GM18873 (cell line): ENCODE measurements around the gene IFNL3.
"Not testable (repeated sequence)": the region's sequence is repeated elsewhere in the genome, so short reads cannot be mapped to it uniquely, and the experiment has no call there.

Source experiments
- ATAC-seq: cut with Tn5 transposase; IDR thresholded peaks from one replicate; pipeline ENCODE4 v1.9.1; 2021; ENCODE audit warnings: mild to moderate bottlenecking, moderate library complexity, moderate number of reproducible peaks; ENCODE audit not compliant: unreplicated experiment, low FRiP score

IFNL3 gene

DNA sequence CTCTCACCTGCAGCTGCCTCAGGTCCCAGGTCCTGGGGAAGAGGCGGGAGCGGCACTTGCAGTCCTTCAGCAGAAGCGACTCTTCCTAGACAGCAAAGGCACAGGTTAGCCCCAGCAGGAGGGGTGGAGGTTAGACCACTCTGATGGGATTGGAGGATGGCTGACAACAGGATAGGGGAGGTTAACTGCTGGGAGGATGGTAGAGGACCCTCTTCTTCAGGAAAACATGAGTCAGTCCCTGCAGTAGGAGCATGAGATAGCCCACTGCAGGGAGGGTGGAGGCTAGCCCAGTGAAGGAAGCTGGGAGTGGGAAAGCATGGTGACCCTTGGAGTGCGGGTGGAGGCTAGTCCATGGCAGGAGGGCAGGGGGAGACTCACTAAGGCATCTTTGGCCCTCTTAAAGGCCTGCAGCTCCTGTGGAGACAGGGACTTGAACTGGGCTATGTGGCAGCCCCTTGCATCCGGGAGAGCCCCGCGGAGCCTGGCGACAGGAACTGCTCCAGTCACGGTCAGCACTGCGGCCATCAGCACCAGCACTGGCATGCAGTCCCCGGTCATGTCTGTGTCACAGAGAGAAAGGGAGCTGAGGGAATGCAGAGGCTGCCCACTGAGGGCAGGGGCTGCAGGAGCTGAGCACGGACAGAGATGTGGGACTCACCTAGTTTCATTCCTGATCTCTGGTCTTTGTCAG is at the start of gene IFNL3:
Gene IFNL3, minus strand, starts transcription at position 597 of the 691 bp plus-strand sequence. Its CDS starts 39 bp downstream, at position 558.
- not testable (repeated sequence) for ATAC-seq

DNA sequence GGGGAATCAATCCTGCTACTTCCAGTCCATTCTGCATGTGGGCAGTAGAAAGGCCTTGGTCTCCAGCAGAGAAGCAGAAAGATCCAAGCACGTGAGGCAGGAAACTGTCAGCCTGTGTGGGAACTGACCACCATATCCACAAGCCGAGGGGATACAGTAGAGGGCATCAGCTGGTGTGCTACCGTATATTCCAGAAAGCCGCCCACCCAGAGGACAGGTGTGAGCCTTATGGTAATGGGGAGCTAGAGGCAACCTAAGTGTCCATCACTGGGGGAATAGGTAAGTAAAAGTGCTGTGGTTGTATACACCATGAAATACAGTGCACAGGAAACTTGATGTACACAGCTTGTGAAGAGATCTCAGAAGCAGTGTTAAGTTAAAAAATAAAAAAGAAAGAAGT is 48.6 kb upstream of the IFNL3 start:
- no peak for ATAC-seq

DNA sequence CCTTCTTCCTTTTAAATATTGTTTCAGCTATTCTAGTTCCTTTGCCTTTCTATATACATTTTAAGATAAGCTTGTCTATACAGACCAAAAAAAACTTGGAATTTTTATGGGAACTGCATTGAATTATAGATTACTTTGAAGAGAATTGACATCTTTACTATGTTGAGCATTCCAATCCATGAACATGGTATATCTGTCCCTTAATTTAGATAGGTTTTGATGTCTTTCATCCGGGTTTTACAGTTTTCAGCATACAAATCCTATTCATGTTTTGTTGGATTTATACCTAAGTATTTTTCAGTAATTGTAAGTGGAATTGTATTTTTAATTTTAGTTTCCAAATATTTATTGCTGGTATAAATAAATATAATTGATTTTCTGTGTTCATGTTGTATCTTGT is 39.2 kb upstream of the IFNL3 start:
- no peak for ATAC-seq

DNA sequence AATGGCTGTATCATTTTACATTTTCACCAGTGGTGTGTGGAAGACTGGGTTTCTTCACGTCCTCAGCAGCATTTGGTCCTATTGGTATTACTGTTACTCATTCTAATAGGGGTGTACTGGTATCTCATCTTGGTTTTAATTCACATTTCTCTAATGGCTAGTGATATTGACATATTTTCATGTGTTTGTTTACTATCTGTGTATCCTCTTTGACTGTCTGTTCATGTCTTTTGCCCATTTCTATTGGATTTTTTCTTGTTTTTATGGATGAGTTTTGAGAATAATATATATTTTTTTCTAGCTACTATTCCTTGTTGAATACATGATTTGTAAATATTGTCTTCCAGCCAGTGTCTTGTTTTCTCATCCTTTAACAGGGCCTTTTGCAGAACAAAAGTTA is 37.2 kb upstream of the IFNL3 start:
- ATAC-seq = no peak

- ATAC-seq = no peak
Observed at GRCh38 chr19:39277598-39277997, 32.8 kb upstream of the IFNL3 start.

DNA sequence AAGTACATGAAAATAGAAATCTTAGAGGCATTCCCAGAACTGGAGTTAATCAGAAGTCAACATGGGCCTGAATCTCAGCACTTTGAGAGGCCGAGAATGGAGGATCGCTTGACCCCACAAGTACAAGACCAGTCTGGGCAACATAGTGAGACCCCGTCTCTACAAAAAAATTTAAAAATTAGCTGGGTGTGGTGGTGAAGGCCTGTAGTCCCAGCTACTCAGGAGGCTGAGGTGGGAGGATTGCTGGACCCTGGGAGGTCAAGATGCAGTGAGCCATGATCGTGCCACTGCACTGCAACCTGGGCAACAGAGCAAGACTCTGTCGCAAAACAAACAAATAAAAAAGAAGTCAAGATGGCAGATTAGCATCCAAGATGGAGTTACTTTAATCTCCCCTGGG is 31.9 kb upstream of the IFNL3 start:
- no peak for ATAC-seq

- ATAC-seq = no peak
Observed at GRCh38 chr19:39275578-39275977, 30.8 kb upstream of the IFNL3 start.

DNA sequence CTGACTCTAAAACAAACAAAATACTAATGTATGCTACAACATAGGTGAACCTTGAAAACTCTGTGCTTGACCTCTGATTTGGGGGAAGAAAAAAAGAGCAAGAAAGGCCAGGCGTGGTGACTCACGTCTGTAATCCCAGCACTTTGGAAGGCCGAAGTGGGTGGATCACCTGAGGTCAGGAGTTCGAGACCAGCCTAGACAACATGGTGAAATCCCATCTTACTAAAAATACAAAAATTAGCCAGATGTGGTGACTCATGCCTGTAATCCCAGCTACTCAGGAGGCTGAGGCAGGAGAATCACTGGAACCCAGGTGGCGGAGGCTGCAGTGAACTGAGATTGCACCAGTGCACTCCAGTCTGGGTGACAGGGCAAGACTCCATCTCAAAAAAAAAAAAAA is 29.1 kb upstream of the IFNL3 start:
- not testable (repeated sequence) for ATAC-seq

DNA sequence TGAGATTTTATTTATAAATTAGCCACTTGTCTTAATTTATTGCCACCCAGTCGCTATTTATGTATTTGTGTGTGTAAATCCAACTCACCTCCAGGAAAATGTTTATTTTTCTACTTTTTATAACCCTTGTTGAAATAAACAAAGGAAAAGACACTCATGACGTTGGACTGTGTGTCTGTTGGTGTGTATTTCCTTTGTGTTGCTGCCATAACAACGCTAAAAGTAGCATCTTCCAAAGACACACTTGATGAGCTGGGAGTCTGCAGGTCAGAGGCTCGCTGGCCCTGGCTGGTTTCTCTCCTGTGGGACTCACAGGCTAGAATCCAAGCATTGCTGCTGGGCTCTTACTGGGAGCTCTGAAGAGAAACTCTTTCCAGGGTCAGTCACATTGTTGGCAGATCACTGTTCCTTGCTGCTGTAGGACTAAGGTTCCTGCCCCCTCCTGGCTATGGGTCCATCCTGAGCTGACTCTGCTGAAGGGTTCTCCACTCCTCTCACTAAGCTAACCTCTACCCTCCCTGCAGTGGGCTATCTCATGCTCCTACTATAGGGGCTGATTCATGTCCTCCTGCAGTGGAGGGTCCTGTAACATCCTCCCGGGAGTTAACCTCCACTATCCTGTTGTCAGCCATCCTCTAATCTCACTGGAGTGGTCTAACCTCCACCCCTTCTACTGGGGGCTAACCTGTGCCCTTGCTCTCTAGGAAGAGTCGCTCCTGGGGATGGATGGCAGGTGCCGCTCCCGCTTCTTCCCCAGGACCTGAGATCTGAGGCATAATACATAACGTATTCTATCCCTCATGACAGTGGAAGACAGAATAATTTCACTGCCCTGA is 25.4 kb upstream of the IFNL3 start:
- ATAC-seq = no peak

- ATAC-seq = not testable (repeated sequence)
Observed at GRCh38 chr19:39269369-39269768, 24.6 kb upstream of the IFNL3 start.

DNA sequence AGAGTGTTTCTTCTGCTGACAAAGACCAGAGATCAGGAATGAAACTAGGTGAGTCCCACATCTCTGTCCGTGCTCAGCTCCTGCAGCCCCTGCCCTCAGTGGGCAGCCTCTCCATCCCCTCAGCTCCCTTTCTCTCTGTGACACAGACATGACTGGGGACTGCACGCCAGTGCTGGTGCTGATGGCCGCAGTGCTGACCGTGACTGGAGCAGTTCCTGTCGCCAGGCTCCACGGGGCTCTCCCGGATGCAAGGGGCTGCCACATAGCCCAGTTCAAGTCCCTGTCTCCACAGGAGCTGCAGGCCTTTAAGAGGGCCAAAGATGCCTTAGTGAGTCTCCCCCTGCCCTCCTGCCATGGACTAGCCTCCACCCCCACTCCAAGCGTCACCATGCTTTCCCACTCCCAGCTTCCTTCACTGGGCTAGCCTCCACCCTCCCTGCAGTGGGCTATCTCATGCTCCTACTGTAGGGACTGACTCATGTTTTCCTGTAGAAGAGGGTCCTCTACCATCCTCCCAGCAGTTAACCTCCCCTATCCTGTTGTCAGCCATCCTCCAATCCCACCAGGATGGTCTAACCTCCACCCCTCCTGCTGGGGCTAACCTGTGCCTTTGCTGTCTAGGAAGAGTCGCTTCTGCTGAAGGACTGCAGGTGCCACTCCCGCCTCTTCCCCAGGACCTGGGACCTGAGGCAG is 23.9 kb upstream of the IFNL3 start:
- ATAC-seq = not testable (repeated sequence)

DNA sequence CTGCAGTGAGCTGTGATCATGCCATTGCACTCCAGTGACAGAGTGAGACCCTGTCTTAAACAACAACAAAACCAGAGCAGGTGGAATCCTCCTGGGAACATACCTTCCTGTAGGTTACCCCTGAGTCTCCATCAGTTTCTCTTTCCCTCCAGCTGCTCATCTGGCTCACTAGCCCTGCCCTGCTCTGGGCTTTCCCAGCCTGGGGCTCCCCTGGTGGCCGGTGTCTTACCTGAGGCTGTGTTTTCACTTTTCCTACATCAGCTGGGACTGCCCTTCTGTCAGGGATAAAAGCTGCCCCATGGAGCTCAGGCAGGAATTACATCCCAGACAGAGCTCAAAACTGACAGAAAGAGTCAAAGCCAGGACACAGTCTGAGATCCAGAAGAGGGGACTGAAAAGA is 23.3 kb upstream of the IFNL3 start, which contains the start of gene IFNL2:
Gene IFNL2, plus strand, starts transcription at position 312 of the 400 bp plus-strand sequence. CDS start 173 bp downstream, outside the sequence.
- not testable (repeated sequence) for ATAC-seq

- ATAC-seq = no peak
Observed at GRCh38 chr19:39265321-39265916, 20.6 kb upstream of the IFNL3 start.

DNA sequence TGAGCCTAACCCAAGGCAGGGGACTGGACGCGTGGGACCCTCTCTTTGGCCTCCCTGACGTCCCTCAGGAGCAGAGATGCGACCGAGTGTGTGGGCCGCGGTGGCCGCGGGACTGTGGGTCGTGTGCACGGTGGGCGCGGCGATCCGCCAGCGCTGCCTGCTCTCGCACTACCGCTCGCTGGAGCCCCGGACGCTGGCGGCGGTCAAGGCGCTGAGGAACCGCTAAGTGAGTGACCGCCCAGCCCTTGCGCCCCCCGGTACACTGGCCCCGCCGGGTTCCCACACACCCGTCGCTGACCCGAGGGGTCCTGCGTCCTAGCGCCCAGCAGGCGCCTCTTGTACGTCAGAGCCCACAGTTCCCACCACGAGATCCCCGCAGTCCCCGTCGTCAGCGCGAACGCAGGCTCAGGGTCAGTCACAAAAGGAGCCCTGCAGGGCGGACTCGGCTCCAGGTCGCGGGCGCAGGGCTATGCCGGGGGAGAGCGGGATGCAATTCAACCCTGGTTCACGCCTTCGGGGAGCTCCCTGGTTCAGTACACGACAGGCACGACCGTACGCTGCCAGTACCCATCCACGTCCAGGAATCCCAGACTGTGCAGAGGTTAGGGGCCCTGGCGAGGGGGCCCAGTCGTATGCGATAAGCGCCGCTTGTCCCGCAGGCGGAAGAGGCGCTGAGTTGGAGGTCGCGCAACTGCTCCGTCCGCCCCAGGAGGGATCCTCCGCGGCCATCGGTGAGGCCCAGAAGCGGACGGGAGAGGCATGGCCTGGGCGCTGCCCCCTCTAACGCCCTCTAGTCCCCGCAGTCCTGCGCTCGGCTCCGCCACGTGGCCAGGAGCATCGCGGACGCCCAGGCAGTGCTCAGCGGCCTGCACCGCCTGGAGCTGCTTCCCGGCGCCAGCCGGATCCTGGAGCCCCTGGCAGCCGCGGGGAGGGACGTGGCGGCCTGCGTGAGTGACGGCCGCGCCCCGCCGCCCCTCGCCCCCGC is 19.8 kb upstream of the IFNL3 start:
- no peak for ATAC-seq

- no peak for ATAC-seq
Observed at GRCh38 chr19:39263912-39264305, 19.1 kb upstream of the IFNL3 start.

DNA sequence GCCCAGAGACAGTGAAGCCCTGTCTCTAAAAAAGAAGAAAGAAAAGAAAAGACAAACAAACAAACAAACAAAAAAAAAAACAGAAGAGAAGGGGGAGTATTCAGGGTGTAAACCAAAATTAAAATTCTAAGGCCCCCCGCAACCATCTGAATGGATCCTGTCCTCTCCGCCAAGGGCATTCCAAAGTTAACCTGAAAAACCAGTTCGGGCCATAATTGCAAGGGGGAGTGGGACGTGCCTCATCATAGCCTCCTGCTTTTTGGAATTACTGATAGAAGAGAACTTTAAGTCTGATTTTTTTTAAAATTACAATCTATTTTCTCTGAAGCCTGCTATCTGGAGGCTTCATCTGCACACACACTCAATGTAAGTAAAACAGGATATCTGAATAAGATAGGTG is 17.7 kb upstream of the IFNL3 start:
- ATAC-seq = no peak

- no peak for ATAC-seq
Observed at GRCh38 chr19:39261704-39262103, 16.9 kb upstream of the IFNL3 start.

DNA sequence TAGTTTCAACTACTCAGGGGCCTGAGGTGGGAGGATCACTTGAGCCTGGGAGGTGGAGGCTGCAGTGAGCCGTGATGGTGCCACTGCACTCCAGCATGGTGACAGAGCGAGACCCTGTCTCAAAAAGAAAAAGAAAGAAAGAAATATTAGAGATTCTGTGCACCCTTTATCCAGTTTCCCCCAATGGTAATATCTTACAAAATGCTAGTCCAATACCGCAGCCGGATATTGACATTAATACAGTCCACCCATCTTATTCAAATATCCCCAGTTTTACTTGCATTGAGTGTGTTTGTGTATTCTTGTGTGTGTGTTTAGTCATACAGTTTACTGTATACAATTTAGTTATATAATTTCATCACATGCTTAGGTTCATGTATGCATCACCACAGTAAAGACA is 12.4 kb upstream of the IFNL3 start:
- no peak for ATAC-seq

DNA sequence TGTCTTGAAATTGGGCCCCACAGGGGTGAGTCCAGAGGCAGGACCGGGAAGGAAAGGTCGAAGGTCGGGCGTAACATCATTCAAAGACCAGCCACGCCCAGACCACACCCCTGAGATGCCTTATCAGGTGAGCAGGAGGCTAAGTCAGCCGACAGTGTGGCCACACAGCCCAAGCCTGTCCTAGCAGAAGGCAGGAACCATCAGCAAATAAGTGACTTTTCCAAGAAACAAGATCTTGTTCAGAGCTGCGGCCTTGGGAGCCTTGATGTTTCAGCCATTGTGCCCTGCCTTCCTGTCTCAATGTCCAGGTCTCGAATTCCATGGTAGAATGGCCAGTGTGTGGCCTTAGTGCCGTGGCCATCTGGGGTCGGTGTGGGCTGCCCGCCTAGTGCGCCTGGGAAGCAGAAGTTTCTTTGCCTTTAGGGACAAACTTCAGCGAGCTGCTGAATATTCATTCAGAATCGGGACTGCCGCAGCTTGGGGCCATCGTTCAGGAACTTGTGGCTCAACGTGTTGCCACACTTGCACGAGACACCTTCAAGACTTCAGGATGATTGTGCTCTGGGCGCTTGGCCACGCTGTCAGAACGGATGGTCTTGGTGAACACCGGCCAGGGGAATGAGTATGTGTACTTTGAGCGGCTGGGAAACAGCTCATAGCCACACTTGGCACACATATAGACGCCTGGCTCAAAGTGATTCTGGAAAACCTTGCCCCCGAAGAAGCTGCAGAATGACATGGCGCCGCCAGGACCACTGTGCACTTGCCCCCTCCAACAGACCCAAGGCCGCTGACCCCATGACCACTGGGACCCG is 9.9 kb upstream of the IFNL3 start:
- no peak for ATAC-seq
